HepG2 (cell line): Measurements from ENCODE around the gene P2RY2. TPM values are rescaled to one million over a fixed set of nuclear protein-coding genes. Genes with fewer than 3 reads are reported as not detected.

Experiments used
- BCL6 ChIP-seq: IDR thresholded peaks from 2 replicates; pipeline ENCODE4 v1.6.1; 2016; ENCODE audit warnings: missing genetic modification reagents, missing compliant biosample characterization
- HES4 ChIP-seq: sonication (generic); formaldehyde crosslinking; IDR thresholded peaks from 2 replicates; pipeline ENCODE4 v1.9.0; 2021; ENCODE audit warnings: mild to moderate bottlenecking, missing genetic modification reagents, borderline replicate concordance
- NFIB ChIP-seq: sonication (generic); formaldehyde crosslinking; IDR thresholded peaks from 2 replicates; pipeline ENCODE4 v1.9.0; 2021; ENCODE audit warnings: missing genetic modification reagents, mild to moderate bottlenecking, borderline replicate concordance
- PBX3 ChIP-seq: sonication (generic); formaldehyde crosslinking; IDR thresholded peaks from 2 replicates; pipeline ENCODE4 v1.8.1; 2023; ENCODE audit warnings: missing genetic modification reagents, inconsistent platforms, borderline replicate concordance
- RBM22 ChIP-seq: fragments of 200-400 bp; formaldehyde crosslinking; optimal IDR thresholded peaks from 2 replicates; pipeline ENCODE3; 2017; ENCODE audit warnings: mild to moderate bottlenecking, low read length, moderate library complexity
- RNF219 ChIP-seq: sonication (generic); formaldehyde crosslinking; IDR thresholded peaks from 2 replicates; pipeline ENCODE4 v1.5.0; 2020; ENCODE audit warnings: mild to moderate bottlenecking, missing genetic modification reagents
- SKI ChIP-seq: fragments of 450-650 bp; IDR thresholded peaks from one replicate; pipeline ENCODE4 v1.6.1; 2018; ENCODE audit warnings: mild to moderate bottlenecking; ENCODE audit not compliant: partially characterized antibody
- SSRP1 ChIP-seq: IDR thresholded peaks from 2 replicates; pipeline ENCODE4 v1.6.1; 2016; ENCODE audit warnings: control low read depth
- ZNF142 ChIP-seq: sonication (generic); formaldehyde crosslinking; IDR thresholded peaks from 2 replicates; pipeline ENCODE4 v1.4.0; 2020; ENCODE audit warnings: missing genetic modification reagents
- ZNF333 ChIP-seq: sonication (generic); formaldehyde crosslinking; IDR thresholded peaks from 2 replicates; pipeline ENCODE4 v1.4.0; 2020; ENCODE audit warnings: mild to moderate bottlenecking, missing genetic modification reagents, borderline replicate concordance
- ZNF512 ChIP-seq: sonication (generic); formaldehyde crosslinking; IDR thresholded peaks from 2 replicates; pipeline ENCODE4 v1.4.0; 2020; ENCODE audit warnings: mild to moderate bottlenecking, missing genetic modification reagents
- ZNF563 ChIP-seq: sonication (generic); formaldehyde crosslinking; IDR thresholded peaks from 2 replicates; pipeline ENCODE4 v1.8.0; 2022; ENCODE audit warnings: mild to moderate bottlenecking, moderate library complexity, missing genetic modification reagents
- ZNF710 ChIP-seq: sonication (generic); formaldehyde crosslinking; IDR thresholded peaks from 2 replicates; pipeline ENCODE4 v1.5.0; 2020; ENCODE audit warnings: mild to moderate bottlenecking, missing genetic modification reagents, borderline replicate concordance
- ZNF773 ChIP-seq: sonication (generic); formaldehyde crosslinking; IDR thresholded peaks from 2 replicates; pipeline ENCODE4 v1.4.0; 2020; ENCODE audit warnings: missing genetic modification reagents, borderline replicate concordance
- polyA plus RNA-seq, 8 experiments: library from polyadenylated mRNA; depleted of rRNA in 3 of 8; stranded (reverse) in 7 of 8; unstranded in 1 of 8; fragments of >200 nt; fragmentation: Illumina TruSeq in 4 of 8; extraction: Trizol in 4 of 8; gene quantifications; 2 replicates each; pipeline versions ENCODE4 v1.2.1 to v1.2.3, GENCODE V29; 2011 to 2016; ENCODE audit warnings: low read depth in 4 of 8, missing spikeins in 1 of 8, mixed read lengths in 1 of 8; ENCODE audit not compliant: insufficient read depth in 1 of 8
- total RNA-seq, 5 experiments: library from RNA; depleted of rRNA; stranded (reverse); fragments of >200 nt; fragmentation: Illumina TruSeq; extraction: Trizol; gene quantifications; 2 replicates each; pipeline ENCODE4 v1.2.3, GENCODE V29; 2016; ENCODE audit warnings: low read depth in 1 of 5

The P2RY2 gene
- total and polyA plus RNA-seq, 2 of the 13 experiments (the other 11 are each of a cell fraction or from before 2014, with no cell fraction given) = 0.95 to 3.1 TPM

GRCh38 chr11:73177778-73178539 lies 40.1 kb upstream of the P2RY2 start (continued):
- TF ChIP-seq RNF219 (no peak), ZNF773 (CRISPR knock-in tag) (no peak), NFIB (no peak), ZNF142 (CRISPR knock-in tag) (no peak), HES4 (CRISPR knock-in tag) (no peak), RBM22 (no peak), SKI (no peak), PBX3 (no peak), ZNF710 (CRISPR knock-in tag) (0 out of 2 replicates have a peak, but pooled peaks have one; percentile 24), ZNF333 (CRISPR knock-in tag) (no peak), ZNF563 (CRISPR knock-in tag) (no peak), SSRP1 (CRISPR knock-in tag) (no peak), BCL6 (no peak), ZNF512 (CRISPR knock-in tag) (no peak)
